RWPE2 (cell line): Measurements from ENCODE around the gene TACC2.
A peak's percentile ranks its signal among the peaks of the same experiment; 100 is the strongest.

Experiments
- ATAC-seq: fragments of 200-7000 bp; cut with Tn5 transposase; 3 replicates; pipeline ENCODE4 v1.9.1; 2021; ENCODE audit warnings: low read depth
- DNase-seq: peaks from one replicate; pipeline ENCODE4 v3.0.0-alpha.2; 2020; ENCODE audit warnings: low spot score
- H3K27ac ChIP-seq: fragments of 450-650 bp; 2 replicates; pipeline ENCODE4 v1.5.1; 2017; ENCODE audit warnings: mild to moderate bottlenecking; ENCODE audit not compliant: poor library complexity, severe bottlenecking
- H3K27me3 ChIP-seq: fragments of 250-450 bp; sonication (Bioruptor Pico); 2 replicates; pipeline ENCODE4 v1.5.1; 2021; ENCODE audit warnings: mild to moderate bottlenecking, moderate library complexity; ENCODE audit not compliant: insufficient read depth, poor library complexity, severe bottlenecking
- H3K36me3 ChIP-seq: fragments of 250-450 bp; sonication (Bioruptor Pico); 2 replicates; pipeline ENCODE4 v1.5.1; 2020; ENCODE audit warnings: low read depth, mild to moderate bottlenecking, moderate library complexity
- H3K4me1 ChIP-seq: fragments of 250-450 bp; sonication (Bioruptor Pico); 2 replicates; pipeline ENCODE4 v1.5.1; 2021; ENCODE audit warnings: mild to moderate bottlenecking, moderate library complexity; ENCODE audit not compliant: insufficient read depth, poor library complexity, severe bottlenecking
- H3K4me3 ChIP-seq: fragments of 250-450 bp; sonication (Bioruptor Pico); 2 replicates; pipeline ENCODE4 v1.5.1; 2021; ENCODE audit warnings: mild to moderate bottlenecking, moderate library complexity; ENCODE audit not compliant: severe bottlenecking
- H3K9me3 ChIP-seq: fragments of 250-450 bp; sonication (Bioruptor Pico); 2 replicates; pipeline ENCODE4 v1.5.1; 2021; ENCODE audit warnings: mild to moderate bottlenecking, moderate library complexity; ENCODE audit not compliant: severe bottlenecking
- TF ChIP-seq, protein P1 (sequence below): fragments of 450-650 bp; IDR thresholded peaks from one replicate; pipeline ENCODE4 v1.5.1; 2017; ENCODE audit warnings: mild to moderate bottlenecking, moderate library complexity; ENCODE audit not compliant: poor library complexity, severe bottlenecking

The TACC2 gene

DNA sequence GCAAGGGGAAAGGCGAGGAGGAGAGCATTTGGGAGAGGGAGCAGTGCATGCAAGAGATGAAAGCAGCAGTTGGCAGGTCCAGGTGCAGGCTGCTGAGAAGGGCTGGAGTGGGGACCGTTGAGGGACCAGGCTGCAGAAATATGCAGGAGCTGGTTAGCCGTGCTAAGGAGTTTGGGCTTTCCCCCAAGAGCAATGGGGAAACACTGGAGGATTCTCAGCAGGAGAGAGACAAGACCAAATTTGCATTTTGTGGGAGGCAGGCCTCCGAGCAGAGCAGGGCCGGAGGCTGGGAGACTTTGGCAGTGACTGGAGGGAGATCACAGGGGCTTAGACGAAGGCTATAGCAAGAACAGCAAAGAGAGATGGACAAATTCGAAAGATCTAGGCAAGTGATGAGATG is 293.9 kb downstream of the TACC2 start:
- Histone ChIP-seq H3K36me3 (no peaks in the 10 kb centered on the region), H3K4me1 (peaks cover 8% of the 10 kb centered on the region), H3K9me3 (no peaks in the 10 kb centered on the region), H3K27ac (no peak overlapping the region), H3K27me3 (no peaks in the 10 kb centered on the region), H3K4me3 (no peak overlapping the region)
- ATAC-seq (no peak), DNase-seq (no peak)
- TF ChIP-seq, protein P1, sequence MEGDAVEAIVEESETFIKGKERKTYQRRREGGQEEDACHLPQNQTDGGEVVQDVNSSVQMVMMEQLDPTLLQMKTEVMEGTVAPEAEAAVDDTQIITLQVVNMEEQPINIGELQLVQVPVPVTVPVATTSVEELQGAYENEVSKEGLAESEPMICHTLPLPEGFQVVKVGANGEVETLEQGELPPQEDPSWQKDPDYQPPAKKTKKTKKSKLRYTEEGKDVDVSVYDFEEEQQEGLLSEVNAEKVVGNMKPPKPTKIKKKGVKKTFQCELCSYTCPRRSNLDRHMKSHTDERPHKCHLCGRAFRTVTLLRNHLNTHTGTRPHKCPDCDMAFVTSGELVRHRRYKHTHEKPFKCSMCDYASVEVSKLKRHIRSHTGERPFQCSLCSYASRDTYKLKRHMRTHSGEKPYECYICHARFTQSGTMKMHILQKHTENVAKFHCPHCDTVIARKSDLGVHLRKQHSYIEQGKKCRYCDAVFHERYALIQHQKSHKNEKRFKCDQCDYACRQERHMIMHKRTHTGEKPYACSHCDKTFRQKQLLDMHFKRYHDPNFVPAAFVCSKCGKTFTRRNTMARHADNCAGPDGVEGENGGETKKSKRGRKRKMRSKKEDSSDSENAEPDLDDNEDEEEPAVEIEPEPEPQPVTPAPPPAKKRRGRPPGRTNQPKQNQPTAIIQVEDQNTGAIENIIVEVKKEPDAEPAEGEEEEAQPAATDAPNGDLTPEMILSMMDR: no peak

DNA sequence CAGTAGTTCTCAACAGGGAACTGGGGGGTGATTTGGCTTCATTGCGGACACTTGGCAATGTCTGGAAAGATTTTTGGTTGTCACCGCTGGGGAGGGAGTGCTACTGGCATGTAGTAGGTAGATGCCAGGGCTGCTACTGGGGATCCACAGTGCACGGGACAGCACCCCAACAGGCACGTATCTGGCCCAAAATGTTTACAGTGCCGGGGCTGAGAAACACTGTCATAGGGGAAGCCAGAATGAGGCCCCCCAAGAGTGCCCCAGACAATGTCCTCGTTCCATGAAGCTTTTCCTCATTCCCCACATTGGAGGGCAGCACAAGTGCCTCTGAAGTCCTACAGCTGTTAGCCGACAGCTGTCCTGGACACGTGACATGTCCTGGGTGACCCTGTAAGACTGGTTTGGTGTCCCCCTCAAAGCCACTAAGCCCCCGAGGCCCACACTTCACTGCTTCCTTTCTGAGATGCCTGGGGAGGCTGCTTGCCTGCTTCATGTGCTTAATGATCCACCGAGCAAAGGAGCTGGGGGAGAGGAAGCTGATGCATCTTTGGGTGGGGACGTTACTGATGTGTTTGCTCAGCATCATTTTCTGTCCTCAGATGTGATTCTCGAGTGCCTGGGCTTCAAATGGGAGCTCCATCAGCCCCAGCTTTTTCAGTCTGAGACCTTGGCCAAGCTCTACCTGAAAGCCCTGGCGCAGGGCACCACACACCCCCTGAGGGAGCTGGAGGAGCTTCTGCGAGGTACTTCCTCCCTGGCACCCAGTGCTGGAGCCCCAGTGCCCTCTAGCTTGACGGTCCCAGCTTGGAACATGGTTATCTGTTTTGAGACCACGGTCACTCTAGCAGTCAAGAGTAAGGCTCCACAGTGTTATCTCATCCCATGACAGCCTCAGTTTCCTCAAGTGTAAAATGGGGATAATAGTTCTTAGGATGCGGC is 296.8 kb downstream of the TACC2 start:
- ATAC-seq (no peak), DNase-seq (peak; percentile 11)
- Histone ChIP-seq H3K36me3 (no peaks in the 10 kb centered on the region), H3K4me3 (no peak overlapping the region), H3K27me3 (no peaks in the 10 kb centered on the region), H3K4me1 (peaks cover 8% of the 10 kb centered on the region), H3K9me3 (no peaks in the 10 kb centered on the region), H3K27ac (no peak overlapping the region)
- TF ChIP-seq, protein P1: no peak

DNA sequence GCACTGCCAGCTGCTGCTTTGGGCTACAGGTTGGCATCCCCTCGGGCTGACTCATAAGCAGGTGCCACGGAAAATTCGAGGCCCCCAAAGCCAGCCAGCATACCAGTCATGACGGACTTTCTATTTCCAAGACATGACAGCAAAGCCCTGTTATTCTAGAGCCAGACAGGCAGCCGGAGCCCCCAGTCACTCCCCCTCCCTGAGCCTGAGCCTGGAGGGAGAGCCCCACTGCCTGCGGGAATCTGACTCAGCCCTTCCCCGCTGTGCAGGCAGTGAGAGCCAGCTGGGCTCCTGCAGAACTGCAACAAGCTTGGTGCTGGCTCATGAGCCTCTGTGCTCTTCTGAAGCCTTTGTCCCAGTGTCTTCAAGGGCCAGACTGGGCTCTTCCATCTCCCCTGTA is 297.9 kb downstream of the TACC2 start:
- TF ChIP-seq, protein P1: no peak
- H3K27ac ChIP-seq: no peak overlapping the region
- peaks cover 8% of the 10 kb centered on the region for H3K4me1 ChIP-seq
- H3K27me3 ChIP-seq: no peaks in the 10 kb centered on the region
- ATAC-seq (peak; percentile 88), DNase-seq (no peak)
- no peak overlapping the region for H3K4me3 ChIP-seq
- no peaks in the 10 kb centered on the region for H3K36me3 ChIP-seq
- no peaks in the 10 kb centered on the region for H3K9me3 ChIP-seq

DNA sequence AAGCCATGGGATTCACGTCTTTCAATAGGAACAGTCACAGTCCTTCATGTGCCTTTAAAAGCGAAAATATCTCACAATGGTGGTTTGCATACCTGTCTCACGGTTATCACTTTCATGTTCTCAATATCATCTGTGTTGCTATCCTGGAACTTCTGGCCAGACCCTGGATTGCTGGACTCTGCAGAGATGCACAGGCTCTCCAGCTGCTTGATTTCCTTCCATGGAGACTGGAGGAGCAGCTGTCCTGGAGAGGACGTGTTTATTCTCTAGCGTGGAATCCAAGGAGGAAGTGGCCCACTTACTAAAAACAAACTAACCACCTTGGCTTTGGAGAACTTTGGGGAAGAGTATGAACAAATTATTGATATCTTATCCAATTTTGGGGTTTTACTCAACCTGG is 298.6 kb downstream of the TACC2 start:
- H3K9me3 ChIP-seq: no peaks in the 10 kb centered on the region
- peaks cover 8% of the 10 kb centered on the region for H3K4me1 ChIP-seq
- no peak overlapping the region for H3K27ac ChIP-seq
- DNase-seq (no peak), ATAC-seq (no peak)
- no peak overlapping the region for H3K4me3 ChIP-seq
- H3K27me3 ChIP-seq: no peaks in the 10 kb centered on the region
- H3K36me3 ChIP-seq: no peaks in the 10 kb centered on the region
- TF ChIP-seq, protein P1: no peak

DNA sequence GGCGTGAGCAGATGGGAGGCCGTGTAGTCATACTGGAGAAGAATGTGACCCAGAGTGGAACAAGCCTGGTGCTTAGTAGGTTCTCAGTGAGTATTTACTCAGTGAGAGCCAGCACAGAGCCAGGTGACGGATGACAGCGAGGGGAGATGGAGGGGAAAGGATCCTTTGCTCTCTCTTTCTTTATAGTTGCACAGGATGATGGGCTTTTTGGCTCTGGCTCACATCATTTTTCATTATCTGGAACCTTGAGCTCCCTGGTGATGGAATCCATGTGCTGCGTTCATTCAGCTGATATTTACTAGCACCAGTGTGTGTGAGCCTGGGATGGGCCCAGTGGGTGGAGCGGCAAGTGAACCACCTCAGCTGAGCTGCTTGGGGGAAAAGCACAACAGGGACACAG is 299.3 kb downstream of the TACC2 start:
- Histone ChIP-seq H3K36me3 (no peaks in the 10 kb centered on the region), H3K4me1 (peaks cover 10% of the 10 kb centered on the region), H3K9me3 (no peaks in the 10 kb centered on the region), H3K27me3 (no peaks in the 10 kb centered on the region), H3K27ac (no peak overlapping the region), H3K4me3 (no peak overlapping the region)
- no peak for DNase-seq
- TF ChIP-seq, protein P1: no peak
- no peak for ATAC-seq
